Astrocyte of the cerebellum (primary cell): Measurements from ENCODE around the gene ALOX5AP.
A peak's percentile ranks its signal among the peaks of the same experiment; 100 is the strongest.

Experiments used
- DNase-seq: peaks from one replicate; pipeline ENCODE4 v3.0.0-alpha.2; 2011; ENCODE audit warnings: low read depth
- H3K4me3 ChIP-seq: 2 replicates; pipeline ENCODE4 v1.5.1; 2011; ENCODE audit warnings: mild to moderate bottlenecking, low read depth, low read length, moderate library complexity
- CTCF ChIP-seq: IDR thresholded peaks from 2 replicates; pipeline ENCODE4 v1.5.1; 2012; ENCODE audit warnings: low read length, low read depth, moderate library complexity, mild to moderate bottlenecking; ENCODE audit errors: missing control alignments
- in situ Hi-C: cut with HindIII; loops from 2 replicates; pipeline ENCODE4 v1.10.0; 2017; ENCODE audit warnings: low sequenced_read_pairs

ALOX5AP gene

GRCh38 chr13:30712536-30713532, 22.5 kb upstream of the ALOX5AP start:
- DNase-seq: no peak
- in situ Hi-C loops: no loop called here
- TF ChIP-seq CTCF: no peak
- no peak overlapping the region for H3K4me3 ChIP-seq

- H3K4me3 ChIP-seq: no peak overlapping the region
- TF ChIP-seq CTCF: no peak
- no peak for DNase-seq
- in situ Hi-C loops: no loop called here
Observed at GRCh38 chr13:30714629-30715371, 20.5 kb upstream of the ALOX5AP start.

- in situ Hi-C loops: no loop called here
- DNase-seq: no peak
- H3K4me3 ChIP-seq: no peak overlapping the region
- no peak for TF ChIP-seq CTCF
Observed at GRCh38 chr13:30715372-30715756, 20.0 kb upstream of the ALOX5AP start.

GRCh38 chr13:30715837-30716236, 19.5 kb upstream of the ALOX5AP start:
- no peak for TF ChIP-seq CTCF
- in situ Hi-C loops: no loop called here
- no peak overlapping the region for H3K4me3 ChIP-seq
- DNase-seq: no peak

GRCh38 chr13:30718661-30719524, 16.4 kb upstream of the ALOX5AP start:
- in situ Hi-C loops: no loop called here
- TF ChIP-seq CTCF: no peak
- DNase-seq: peak; percentile 64
- no peak overlapping the region for H3K4me3 ChIP-seq

- no peak overlapping the region for H3K4me3 ChIP-seq
- in situ Hi-C loops: no loop called here
- DNase-seq: no peak
- no peak for TF ChIP-seq CTCF
Observed at GRCh38 chr13:30719525-30719914, 15.8 kb upstream of the ALOX5AP start.
